NCI-H2029 treated with DMSO at 0.1 percent for 48 hours (cell line): Measurements from ENCODE around the gene SIK3.

ENCODE experiments used
- DNase-seq: peaks from one replicate; lab custom pipeline; 2025; lab: John Stamatoyannopoulos, UW

Gene SIK3

GRCh38 chr11:116893906-116894305, 204.3 kb downstream of the SIK3 start:
- peak; percentile 52 for DNase-seq

GRCh38 chr11:116893437-116893836, 204.8 kb downstream of the SIK3 start:
- no peak for DNase-seq

- no peak for DNase-seq
Measured at GRCh38 chr11:116892374-116892773, 205.9 kb downstream of the SIK3 start.

- no peak for DNase-seq
Measured at GRCh38 chr11:116891746-116892145, 206.5 kb downstream of the SIK3 start.

- DNase-seq = no peak
Measured at GRCh38 chr11:116890607-116891006, 207.6 kb downstream of the SIK3 start.

GRCh38 chr11:116890193-116890592, 208.0 kb downstream of the SIK3 start:
- peak; percentile 29 for DNase-seq

- DNase-seq = no peak
Measured at GRCh38 chr11:116888884-116889549, 209.2 kb downstream of the SIK3 start.

- no peak for DNase-seq
Measured at GRCh38 chr11:116888024-116888423, 210.2 kb downstream of the SIK3 start.

GRCh38 chr11:116885951-116886655, 212.1 kb downstream of the SIK3 start:
- no peak for DNase-seq

GRCh38 chr11:116882386-116882785, 215.8 kb downstream of the SIK3 start:
- DNase-seq = no peak

GRCh38 chr11:116881143-116881542, 217.1 kb downstream of the SIK3 start:
- no peak for DNase-seq

- peak; percentile 31 for DNase-seq
Measured at GRCh38 chr11:116879800-116880625, 218.2 kb downstream of the SIK3 start.

- DNase-seq = no peak
Measured at GRCh38 chr11:116876656-116877055, 221.6 kb downstream of the SIK3 start.

- no peak for DNase-seq
Measured at GRCh38 chr11:116875194-116875593, 223.0 kb downstream of the SIK3 start.

- DNase-seq = no peak
Measured at GRCh38 chr11:116874251-116874650, 224.0 kb downstream of the SIK3 start.

GRCh38 chr11:116873381-116873780, 224.8 kb downstream of the SIK3 start:
- no peak for DNase-seq

- DNase-seq = no peak
Measured at GRCh38 chr11:116871248-116871647, 227.0 kb downstream of the SIK3 start.

GRCh38 chr11:116870054-116870453, 228.2 kb downstream of the SIK3 start:
- peak; percentile 25 for DNase-seq

GRCh38 chr11:116869610-116870009, 228.6 kb downstream of the SIK3 start:
- peak; percentile 92 for DNase-seq

GRCh38 chr11:116868066-116868465, 230.2 kb downstream of the SIK3 start:
- DNase-seq = no peak

GRCh38 chr11:116867619-116868018, 230.6 kb downstream of the SIK3 start:
- no peak for DNase-seq

- no peak for DNase-seq
Measured at GRCh38 chr11:116866804-116867455, 231.3 kb downstream of the SIK3 start.
